GM12878 (cell line): ENCODE measurements around the gene C9orf153. TPM values are rescaled to one million over a fixed set of nuclear protein-coding genes. Genes with fewer than 3 reads are reported as not detected.
"Not testable (repeated sequence)": the region's sequence is repeated elsewhere in the genome, so short reads cannot be mapped to it uniquely, and the experiment has no call there.

Experiments
- ATAC-seq: fragments of 200-7000 bp; cut with Tn5 transposase; 3 replicates; pipeline ENCODE4 v1.9.1; 2020; ENCODE audit warnings: mild to moderate bottlenecking, moderate library complexity
- BruUV-seq: library from RNA; stranded (reverse); fragments of 400-500 nt; replicated peaks from 2 replicates; lab custom pipeline; 2021; lab: Mats Ljungman, UMichigan
- CTCF ChIA-PET: fragments of 300-600 bp; sonication (Branson Sonifier 250); formaldehyde crosslinking; extraction: SDS; loops from one replicate; lab custom pipeline; 2021; ENCODE audit warnings: inconsistent platforms; lab: Yijun Ruan, JAX
- POLR2A ChIA-PET: fragments of 350-600 bp; formaldehyde crosslinking; extraction: SDS; loops from one replicate; lab custom pipeline; 2021; ENCODE audit warnings: inconsistent platforms; lab: Charles Lee
- RAD21 ChIA-PET: fragments of 300-600 bp; sonication (Branson Sonifier 250); formaldehyde crosslinking; loops from one replicate; lab custom pipeline; 2023; ENCODE audit warnings: antibody characterized with exemption; ENCODE audit not compliant: unreplicated experiment; lab: Charles Lee
- SMC1A ChIA-PET: fragments of 300-600 bp; sonication (Branson Sonifier 250); formaldehyde crosslinking; loops from one replicate; lab custom pipeline; 2023; ENCODE audit not compliant: unreplicated experiment, uncharacterized antibody; lab: Charles Lee
- DNase-seq: peaks from one replicate; pipeline ENCODE4 v3.0.0-alpha.2; 2011; ENCODE audit warnings: low read depth, low spot score
- FAIRE-seq: peaks from 3 replicates; lab custom pipeline; 2011; peaks lifted over from hg19 to GRCh38; lab: Jason Lieb, UNC
- H2AFZ ChIP-seq: 2 replicates; pipeline ENCODE4 v1.6.0; 2011; ENCODE audit warnings: low read depth, low read length, control low read depth; ENCODE audit not compliant: control insufficient read depth
- H3K27ac ChIP-seq: 2 replicates; pipeline ENCODE4 v1.5.1; 2011; ENCODE audit warnings: control low read depth; ENCODE audit not compliant: control insufficient read depth, insufficient read depth
- H3K27me3 ChIP-seq, 2 experiments: replicated peaks in 1 of 2; 2 replicates each; pipeline versions ENCODE4 v1.6.0 to v1.6.1; 2011; ENCODE audit warnings: low read length in 1 of 2; ENCODE audit not compliant: control insufficient read depth in 2 of 2, insufficient read depth in 2 of 2
- H3K36me3 ChIP-seq, 2 experiments: 2 replicates each; pipeline ENCODE4 v1.5.1; 2011; ENCODE audit warnings: low read length in 1 of 2; ENCODE audit not compliant: control insufficient read depth in 2 of 2, insufficient read depth in 2 of 2
- H3K4me1 ChIP-seq: 2 replicates; pipeline ENCODE4 v1.6.1; 2011; ENCODE audit warnings: mild to moderate bottlenecking, low read length, moderate library complexity, mixed read lengths; ENCODE audit not compliant: control insufficient read depth, insufficient read depth
- H3K4me2 ChIP-seq: 2 replicates; pipeline ENCODE4 v1.6.0; 2011; ENCODE audit warnings: control low read depth; ENCODE audit not compliant: control insufficient read depth, insufficient read depth
- H3K4me3 ChIP-seq: fragments of 200-600 bp; sonication (generic); 2 replicates; pipeline ENCODE4 v1.5.1; 2016
- H3K79me2 ChIP-seq: 2 replicates; pipeline ENCODE4 v1.6.0; 2011; ENCODE audit warnings: low read length; ENCODE audit not compliant: control insufficient read depth, insufficient read depth
- H3K9ac ChIP-seq: 2 replicates; pipeline ENCODE4 v1.8.0; 2011; ENCODE audit warnings: low read length, control low read depth, mixed read lengths; ENCODE audit not compliant: control insufficient read depth, insufficient read depth
- H3K9me3 ChIP-seq: replicated peaks from 3 replicates; pipeline ENCODE4 v1.5.1; 2011; ENCODE audit warnings: mild to moderate bottlenecking, low read length; ENCODE audit not compliant: control insufficient read depth, insufficient read depth
- H4K20me1 ChIP-seq: 2 replicates; pipeline ENCODE4 v1.6.0; 2011; ENCODE audit not compliant: control insufficient read depth, insufficient read depth
- FOXK2 ChIP-seq: fragments of 450-650 bp; IDR thresholded peaks from 2 replicates; pipeline ENCODE4 v1.6.1; 2017; ENCODE audit warnings: mild to moderate bottlenecking, moderate library complexity
- WGBS: methylation state at CpG from one replicate; pipeline ENCODE4 v1.1.6; 2016; ENCODE audit warnings: low lambda C conversion rate; ENCODE audit not compliant: insufficient replicate concordance, insufficient coverage; ENCODE audit errors: missing lambda C conversion rate; 5-methylcytosine and 5-hydroxymethylcytosine counted together
- in situ Hi-C: fragments of 300-500 bp; cut with MboI; formaldehyde crosslinking; loops from 9 replicates; pipeline ENCODE4 v1.14.3; 2018; ENCODE audit warnings: mixed read lengths
- intact Hi-C: fragments of 100-400 bp; cut with micrococcal nuclease; formaldehyde crosslinking; loops from one replicate; pipeline ENCODE4 v1.14.2; 2022; ENCODE audit not compliant: unreplicated experiment
- polyA plus RNA-seq, 11 experiments: library from polyadenylated mRNA; depleted of rRNA in 4 of 11; unstranded in 6 of 11; stranded (reverse) in 5 of 11; fragments of >200 nt; fragmentation: Nextera tagmentation in 4 of 11; fragmentation: Illumina TruSeq in 1 of 11; extraction: Ambion mirVana in 4 of 11; extraction: Trizol in 1 of 11; gene quantifications; 1 replicate in 1 of 11; 2 replicates in 10 of 11; pipeline versions ENCODE4 v1.2.1 to v1.2.3, GENCODE V29; 2011 to 2016; ENCODE audit warnings: inconsistent platforms in 2 of 11, missing spikeins in 2 of 11, low read depth in 1 of 11
- total RNA-seq, 4 experiments: library from RNA; depleted of rRNA in 3 of 4; stranded (reverse); fragments of >200 nt in 3 of 4; fragmentation: Illumina TruSeq in 1 of 4; extraction: Trizol in 1 of 4; gene quantifications; 2 replicates each; pipeline versions ENCODE4 v1.2.1 to v1.2.3, GENCODE V29; 2013 to 2021
- TF ChIP-seq, protein P1 (sequence below): IDR thresholded peaks from 2 replicates; pipeline ENCODE4 v1.6.1; 2012; ENCODE audit warnings: improper control_type of control experiment, low read depth, low read length; ENCODE audit not compliant: insufficient replicate concordance
- TF ChIP-seq, protein P2 (sequence below): fragments of 150-350 bp; IDR thresholded peaks from 2 replicates; pipeline ENCODE4 v1.6.1; 2014; ENCODE audit warnings: mild to moderate bottlenecking, low read depth, low read length

Gene C9orf153
- total and polyA plus RNA-seq, 10 of the 15 experiments (the other 5 are each of a cell fraction or from before 2014, with no cell fraction given): 0.03 to 1.2 (median 0.18) TPM; not detected in 1

DNA sequence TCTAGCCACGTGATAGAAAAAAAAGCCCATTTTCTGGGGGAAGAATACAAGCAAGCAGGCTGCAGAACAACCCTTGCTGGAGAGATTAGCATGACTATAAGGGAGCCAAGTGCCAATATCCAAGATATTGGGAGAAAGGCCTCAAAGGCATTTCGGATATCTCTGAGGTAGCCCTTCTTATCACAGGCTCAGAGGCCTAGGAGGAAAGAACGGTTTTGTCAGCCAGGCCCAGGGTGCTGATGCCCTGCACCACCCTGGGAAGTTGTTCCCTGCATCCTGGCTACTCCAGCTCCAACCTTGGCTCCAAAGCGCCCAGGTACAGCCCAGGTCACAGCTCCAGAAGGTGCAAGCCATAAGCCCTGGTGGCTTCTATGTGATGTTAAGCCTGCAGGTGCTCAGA, 66.4 kb downstream of the C9orf153 start (continued):
- TF ChIP-seq, protein P1, sequence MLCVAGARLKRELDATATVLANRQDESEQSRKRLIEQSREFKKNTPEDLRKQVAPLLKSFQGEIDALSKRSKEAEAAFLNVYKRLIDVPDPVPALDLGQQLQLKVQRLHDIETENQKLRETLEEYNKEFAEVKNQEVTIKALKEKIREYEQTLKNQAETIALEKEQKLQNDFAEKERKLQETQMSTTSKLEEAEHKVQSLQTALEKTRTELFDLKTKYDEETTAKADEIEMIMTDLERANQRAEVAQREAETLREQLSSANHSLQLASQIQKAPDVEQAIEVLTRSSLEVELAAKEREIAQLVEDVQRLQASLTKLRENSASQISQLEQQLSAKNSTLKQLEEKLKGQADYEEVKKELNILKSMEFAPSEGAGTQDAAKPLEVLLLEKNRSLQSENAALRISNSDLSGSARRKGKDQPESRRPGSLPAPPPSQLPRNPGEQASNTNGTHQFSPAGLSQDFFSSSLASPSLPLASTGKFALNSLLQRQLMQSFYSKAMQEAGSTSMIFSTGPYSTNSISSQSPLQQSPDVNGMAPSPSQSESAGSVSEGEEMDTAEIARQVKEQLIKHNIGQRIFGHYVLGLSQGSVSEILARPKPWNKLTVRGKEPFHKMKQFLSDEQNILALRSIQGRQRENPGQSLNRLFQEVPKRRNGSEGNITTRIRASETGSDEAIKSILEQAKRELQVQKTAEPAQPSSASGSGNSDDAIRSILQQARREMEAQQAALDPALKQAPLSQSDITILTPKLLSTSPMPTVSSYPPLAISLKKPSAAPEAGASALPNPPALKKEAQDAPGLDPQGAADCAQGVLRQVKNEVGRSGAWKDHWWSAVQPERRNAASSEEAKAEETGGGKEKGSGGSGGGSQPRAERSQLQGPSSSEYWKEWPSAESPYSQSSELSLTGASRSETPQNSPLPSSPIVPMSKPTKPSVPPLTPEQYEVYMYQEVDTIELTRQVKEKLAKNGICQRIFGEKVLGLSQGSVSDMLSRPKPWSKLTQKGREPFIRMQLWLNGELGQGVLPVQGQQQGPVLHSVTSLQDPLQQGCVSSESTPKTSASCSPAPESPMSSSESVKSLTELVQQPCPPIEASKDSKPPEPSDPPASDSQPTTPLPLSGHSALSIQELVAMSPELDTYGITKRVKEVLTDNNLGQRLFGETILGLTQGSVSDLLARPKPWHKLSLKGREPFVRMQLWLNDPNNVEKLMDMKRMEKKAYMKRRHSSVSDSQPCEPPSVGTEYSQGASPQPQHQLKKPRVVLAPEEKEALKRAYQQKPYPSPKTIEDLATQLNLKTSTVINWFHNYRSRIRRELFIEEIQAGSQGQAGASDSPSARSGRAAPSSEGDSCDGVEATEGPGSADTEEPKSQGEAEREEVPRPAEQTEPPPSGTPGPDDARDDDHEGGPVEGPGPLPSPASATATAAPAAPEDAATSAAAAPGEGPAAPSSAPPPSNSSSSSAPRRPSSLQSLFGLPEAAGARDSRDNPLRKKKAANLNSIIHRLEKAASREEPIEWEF: no peak
- TF ChIP-seq, protein P2, sequence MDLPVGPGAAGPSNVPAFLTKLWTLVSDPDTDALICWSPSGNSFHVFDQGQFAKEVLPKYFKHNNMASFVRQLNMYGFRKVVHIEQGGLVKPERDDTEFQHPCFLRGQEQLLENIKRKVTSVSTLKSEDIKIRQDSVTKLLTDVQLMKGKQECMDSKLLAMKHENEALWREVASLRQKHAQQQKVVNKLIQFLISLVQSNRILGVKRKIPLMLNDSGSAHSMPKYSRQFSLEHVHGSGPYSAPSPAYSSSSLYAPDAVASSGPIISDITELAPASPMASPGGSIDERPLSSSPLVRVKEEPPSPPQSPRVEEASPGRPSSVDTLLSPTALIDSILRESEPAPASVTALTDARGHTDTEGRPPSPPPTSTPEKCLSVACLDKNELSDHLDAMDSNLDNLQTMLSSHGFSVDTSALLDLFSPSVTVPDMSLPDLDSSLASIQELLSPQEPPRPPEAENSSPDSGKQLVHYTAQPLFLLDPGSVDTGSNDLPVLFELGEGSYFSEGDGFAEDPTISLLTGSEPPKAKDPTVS: no peak
- TF ChIP-seq FOXK2: no peak

DNA sequence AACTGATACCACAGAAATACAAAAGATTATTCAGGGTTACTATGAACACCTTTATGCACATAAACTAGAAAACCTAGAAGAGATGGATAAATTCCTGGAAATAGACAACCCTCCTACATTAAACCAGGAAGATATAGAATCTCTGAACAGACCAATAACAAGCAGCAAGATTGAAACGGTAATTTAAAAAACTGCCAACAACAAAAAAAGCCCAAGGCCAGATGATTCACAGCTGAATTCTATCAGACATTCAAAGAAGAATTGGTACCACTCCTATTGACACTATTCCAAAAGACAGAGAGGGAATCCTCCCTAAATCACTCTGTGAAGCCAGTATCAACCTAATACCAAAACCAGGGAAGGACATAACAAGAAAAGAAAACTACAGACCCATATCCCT, 68.8 kb downstream of the C9orf153 start:
- H3K36me3 ChIP-seq, in situ Hi-C loops, H4K20me1 ChIP-seq, BruUV-seq, H2AFZ ChIP-seq, H3K4me2 ChIP-seq, SMC1A ChIA-PET, POLR2A ChIA-PET, H3K79me2 ChIP-seq, H3K9me3 ChIP-seq, RAD21 ChIA-PET, H3K9ac ChIP-seq, H3K27ac ChIP-seq, H3K4me1 ChIP-seq, FAIRE-seq, intact Hi-C loops, H3K27me3 ChIP-seq, ATAC-seq, H3K4me3 ChIP-seq, DNase-seq: not testable (repeated sequence)
- CTCF ChIA-PET: interaction anchor here (1.4 to 2.6 kb wide), 2 partner anchors 11 to 12 kb away, joined by 9 to 10 read pairs; no protein-coding TSS in a partner anchor
- 0% methylated on average over 1 of the region's 1 CpG for WGBS
